T1000 (cell line): Measurements from ENCODE around the gene OPCML.

Experiments used
- DNase-seq: peaks from one replicate; lab custom pipeline; 2025; ENCODE audit warnings: mixed read lengths; lab: John Stamatoyannopoulos, UW

Gene OPCML

DNA sequence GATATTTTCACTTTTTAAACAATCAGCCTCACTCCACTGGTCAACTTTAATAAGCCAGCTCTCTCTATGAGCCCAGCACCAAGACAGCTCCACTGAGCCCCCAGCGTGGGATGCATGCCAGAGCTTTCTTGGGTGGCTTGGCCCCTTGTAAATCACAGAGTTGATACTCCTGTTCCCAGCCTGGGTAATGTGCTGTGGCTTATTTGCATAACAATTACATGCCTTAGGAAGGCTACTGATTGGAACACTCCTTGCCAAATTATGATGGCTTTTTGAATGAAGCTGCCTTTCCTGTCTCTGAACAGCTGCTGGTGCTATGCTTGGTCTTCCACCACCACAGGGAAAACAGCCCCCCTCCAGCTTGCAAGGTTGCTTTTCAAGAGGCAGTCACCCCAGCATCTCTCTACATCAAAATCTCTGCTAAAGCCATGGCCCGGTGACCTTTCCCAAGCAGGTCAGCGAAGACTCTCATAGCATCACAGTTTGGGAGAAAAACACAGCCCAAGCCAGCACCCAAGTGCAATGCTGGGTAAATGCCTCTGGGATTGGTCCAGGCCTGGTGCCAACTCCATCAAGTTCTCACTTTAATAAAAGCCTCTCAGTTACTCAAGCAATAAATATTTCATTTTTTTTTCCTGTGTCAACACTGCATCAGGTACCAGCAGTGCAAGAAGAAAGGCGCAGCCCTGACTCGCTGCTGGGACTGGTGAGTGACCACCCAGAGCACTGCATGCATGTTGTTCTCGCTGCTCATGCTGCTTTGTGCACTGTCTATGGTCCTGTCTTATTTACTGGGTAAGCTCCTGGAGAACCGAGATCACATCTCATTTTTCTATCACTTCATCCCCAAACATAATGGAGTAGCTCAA, 549.3 kb downstream of the OPCML start:
- no peak for DNase-seq

DNA sequence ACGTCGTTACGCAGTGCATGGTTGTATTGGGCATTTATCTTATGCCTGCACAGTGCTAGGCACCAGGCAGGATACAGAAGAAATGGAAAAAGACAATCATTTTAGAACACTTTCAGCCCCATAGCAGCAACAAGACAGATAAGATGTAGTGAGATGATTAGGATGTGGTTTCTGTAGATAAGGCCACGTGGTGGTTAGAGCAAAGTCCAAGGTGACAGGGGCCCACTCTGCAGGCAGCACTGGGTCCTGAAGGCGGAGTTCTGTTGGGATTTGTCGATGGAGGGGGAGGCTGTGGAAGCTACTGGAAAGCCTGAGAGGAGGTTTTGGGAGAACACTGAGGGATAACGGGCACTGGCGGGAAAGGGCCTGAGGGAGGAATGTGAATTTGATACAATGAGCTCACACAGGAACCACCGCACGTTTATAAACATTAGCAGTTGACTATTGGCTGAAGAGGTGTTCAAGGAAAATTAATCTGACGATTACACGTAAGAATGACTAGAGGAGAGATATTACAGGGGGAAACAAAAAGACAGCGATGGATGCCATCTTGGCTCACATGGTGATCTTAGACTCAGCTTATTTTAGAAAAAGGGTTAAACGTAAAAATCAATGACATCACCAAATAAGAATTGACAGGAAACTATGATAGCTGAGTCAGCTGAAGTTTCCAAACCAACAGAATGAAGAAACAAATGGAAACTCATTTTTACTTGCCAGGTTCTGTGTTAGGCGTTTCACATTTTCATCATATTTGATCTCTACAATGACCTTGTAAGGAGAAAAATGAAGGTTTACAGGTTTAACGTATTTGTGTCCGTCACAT, 551.0 kb downstream of the OPCML start:
- DNase-seq, result no peak

DNA sequence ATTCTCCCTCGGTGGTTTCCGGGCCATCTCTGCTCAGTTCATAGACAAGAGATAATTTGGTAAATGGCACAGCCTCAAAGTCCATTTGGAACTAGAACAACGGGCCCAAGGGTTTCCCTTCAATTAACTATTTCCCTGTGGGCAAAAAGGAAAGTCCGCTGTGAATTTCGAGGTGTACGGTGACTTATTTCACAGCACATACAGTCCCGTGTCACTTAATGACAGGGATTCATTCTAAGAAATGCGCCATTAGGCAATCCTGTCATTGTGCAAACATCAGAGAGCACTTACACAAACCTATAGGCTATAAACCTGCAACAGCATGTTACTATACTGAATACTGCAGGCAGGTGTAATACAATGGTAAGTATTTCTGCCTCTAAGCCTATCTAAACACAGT, 551.6 kb downstream of the OPCML start:
- no peak for DNase-seq

DNA sequence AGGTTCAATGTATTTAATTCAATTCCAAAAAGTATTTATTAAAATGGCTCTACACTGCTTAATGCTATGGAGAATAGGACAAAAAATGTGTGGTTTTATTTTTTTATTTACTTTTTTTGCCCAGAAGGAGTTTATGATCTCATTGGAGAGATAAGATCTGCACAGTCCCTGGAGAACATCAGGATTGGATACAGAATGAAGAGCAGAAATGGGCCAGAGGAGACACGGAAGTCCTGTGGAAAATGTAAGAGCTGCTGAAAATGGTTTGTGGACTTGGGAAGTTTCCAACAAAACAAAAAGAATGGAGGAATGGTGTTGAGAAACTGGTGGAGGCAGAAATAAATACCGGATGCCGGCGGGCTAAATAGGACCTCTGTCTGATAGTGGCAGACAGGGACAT, 554.6 kb downstream of the OPCML start:
- DNase-seq, result no peak

DNA sequence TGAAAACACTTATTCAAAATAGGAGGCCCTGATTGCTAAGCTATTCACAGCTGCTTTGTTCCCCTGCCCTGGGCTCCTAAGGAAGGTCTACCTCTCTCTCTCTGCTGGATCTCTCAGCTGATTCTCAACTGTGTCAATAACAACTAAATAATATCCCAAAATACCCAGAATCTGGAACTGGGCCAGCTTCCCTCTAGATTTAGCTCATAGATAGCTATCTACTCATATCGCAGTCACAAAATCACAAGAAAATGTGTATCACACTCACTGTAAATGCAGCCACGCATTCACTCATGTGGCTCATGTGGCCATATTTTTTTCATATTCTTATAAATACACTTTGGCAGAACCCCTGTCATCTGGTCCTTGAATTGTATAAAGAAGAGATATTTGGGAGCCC, 555.1 kb downstream of the OPCML start:
- no peak for DNase-seq

DNA sequence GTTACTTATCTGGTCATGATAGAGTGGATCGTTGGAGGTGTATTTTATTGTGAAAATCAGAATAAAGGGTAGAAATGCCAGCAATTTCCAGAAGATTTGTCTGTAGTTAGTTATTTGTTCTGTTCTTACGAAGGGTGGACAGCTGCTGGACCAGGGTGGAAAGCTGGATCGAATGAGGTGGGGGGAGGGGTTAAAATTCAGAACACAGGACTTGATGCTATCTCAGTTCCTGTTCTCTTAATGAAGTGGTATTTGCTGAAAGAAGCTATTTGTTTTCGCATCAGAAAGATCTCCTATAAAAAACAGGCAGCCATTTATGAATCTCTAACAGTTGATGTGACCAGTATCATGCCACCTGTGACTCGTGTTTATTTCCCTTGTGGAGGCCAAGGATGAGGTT, 556.2 kb downstream of the OPCML start:
- DNase-seq, result no peak

DNA sequence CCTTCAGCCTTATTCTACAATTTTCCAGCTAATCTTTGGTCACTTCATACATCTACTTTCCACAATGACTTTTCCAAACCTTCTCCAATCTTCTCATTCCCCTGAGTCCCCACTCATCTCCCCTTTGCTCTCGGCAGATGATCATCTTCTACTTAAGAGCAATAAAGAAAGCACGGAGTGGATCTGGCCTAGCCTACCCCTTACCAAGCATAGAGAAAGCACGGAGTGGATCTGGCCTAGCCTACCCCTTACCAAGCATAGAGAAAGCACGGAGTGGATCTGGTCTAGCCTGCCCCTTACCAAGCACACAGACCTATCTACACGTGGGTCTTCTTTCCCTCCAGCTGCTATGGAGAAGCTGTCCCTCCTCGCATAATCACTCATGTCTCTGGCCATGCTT, 558.6 kb downstream of the OPCML start:
- no peak for DNase-seq

DNA sequence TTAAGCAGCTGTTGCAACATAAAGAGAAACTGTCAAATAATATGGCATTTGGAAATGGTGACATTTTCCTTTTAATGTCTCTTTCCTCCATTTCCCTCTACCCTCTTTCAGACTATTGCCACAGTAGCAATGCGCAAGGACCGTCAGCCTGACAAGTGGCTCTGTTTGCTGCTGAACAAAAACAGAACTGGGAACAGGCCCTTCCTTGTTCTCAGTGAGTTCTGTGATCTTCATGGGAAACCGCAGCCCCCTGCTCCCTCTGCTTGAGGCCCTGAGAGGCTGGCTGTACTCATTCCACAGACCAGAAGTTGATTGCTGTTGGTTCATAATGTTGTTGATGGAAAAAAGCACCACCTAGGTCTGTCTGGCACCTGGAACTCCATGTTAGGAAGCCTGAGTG, 559.7 kb downstream of the OPCML start:
- no peak for DNase-seq

DNA sequence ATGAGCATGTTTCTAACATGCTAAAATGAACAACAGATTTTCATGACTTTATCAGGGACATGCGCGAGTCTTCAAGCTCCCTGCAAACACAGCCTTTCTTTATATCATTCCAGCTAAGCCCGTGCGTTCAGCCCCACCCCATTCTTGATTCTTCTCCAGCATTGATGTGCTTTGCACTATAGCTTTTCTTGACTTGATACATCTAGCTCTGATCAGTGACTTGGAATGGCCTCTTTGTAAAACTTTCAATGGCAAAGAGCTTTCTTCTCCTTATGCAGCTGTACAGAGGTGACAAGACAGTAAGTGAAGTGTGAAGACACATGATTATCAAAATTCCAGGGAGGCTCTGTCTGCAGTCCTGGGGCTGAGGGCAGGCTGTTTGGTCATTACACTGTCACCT, 561.0 kb downstream of the OPCML start:
- no peak for DNase-seq

DNA sequence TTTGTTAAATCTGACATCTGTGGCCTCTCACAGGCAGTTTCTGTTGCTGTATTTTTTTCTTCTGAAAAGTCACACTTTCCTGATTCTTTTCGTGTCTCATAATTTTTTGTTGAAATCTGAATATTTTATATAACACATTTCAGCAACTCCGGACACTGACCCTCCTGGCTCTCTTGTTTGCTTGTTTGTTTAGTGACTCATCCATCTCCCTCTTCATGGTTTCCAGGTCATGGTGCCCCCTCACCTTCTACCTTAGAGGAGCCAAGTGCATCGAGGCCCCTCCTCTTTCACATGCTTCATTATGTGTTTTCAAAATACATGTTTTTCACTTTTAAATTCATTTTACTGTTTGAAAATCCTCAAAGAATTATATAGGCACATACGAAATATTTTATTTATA, 562.4 kb downstream of the OPCML start:
- no peak for DNase-seq

DNA sequence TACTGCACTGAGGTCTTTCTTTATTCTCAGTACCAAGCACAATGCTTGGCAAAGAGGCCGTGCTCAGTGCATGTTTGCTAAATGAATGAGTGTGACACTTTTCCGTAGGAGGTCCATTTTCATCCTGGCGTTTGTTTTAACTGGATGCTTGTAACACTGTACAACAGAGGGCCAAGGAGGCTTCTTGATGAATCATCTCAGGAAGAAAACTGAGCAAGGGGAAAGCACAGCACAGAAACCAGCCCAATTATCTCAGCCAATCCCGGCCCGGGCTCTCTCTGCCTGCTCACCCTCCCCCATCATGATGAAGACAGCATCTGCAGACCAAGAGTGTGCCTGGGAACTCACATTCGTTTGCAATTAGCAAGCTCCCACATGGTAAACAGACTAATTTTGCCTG, 570.3 kb downstream of the OPCML start:
- DNase-seq, result no peak

DNA sequence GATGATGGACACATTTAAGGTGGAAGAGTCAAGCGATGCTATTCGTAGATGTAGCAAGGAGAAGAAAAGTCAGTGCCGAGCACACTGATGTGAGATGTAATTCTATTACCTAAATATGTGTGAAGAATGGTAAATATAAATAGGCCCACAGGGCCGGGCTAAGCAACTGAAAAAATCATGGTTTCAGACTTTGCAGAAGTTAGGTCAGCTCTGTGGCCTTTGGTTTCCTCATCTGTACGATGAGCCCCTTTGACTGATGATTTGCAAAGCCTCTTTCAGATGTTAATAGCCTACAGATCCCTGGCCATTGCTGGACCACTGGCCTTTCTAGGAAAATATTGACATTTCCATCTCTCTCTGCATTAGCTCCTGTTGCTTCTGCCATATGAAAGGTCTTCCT, 570.8 kb downstream of the OPCML start:
- DNase-seq, result no peak

DNA sequence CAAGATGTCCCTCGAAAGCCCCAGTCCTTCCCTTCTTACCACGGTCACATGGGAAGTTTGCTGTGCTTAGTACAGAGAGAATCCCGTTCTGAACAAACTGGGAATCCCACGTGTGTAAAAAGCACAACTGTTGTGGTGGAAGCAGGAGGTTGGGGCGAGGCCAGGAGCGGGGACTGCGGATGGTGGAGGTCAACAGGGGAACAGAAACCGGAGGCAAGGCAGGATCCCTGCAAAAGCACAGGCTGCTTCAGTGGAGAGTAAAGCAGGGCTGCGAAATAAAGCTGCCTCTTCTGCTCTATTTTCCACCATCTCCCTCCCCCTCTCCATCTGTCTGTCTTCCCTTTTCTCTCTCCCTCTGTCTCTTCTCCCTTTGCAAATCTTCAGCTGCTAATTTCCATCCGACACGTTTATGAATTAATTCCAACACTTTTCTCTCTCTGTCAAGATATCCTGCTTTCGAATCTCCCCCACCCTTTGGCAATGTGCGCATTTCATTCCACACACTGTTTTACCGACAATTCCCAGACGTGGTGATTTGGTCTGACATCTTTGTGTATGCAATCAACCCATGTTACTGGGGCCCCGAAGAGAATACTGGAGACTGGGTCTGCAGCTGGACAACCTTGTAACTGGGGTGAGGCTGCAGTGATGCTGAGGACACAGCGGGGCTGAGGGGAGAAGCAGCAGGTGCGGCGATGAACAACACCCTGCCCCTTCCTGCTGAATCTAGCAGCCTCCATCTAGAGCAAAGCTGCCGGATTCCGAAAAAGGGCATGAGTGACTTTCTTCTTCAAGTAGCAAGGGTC, 571.8 kb downstream of the OPCML start:
- DNase-seq, result no peak

DNA sequence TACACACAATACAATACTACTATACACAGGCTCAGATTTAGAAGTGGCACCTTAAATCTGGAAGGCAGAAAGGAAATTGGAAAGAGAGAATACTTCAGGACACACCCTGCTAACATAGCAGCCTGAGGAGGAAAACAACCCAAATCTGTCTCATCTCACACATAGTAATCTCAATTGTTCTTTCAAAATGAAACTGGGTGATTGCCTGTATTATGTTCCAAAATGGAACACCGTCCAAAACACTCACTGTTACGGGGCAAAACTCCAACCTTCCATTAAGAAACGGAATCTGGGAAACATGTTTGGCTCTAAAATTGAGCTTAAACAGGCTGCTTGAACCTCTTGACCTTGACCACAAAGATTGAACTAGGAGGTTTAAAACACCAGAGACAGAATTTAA, 572.6 kb downstream of the OPCML start:
- DNase-seq, result no peak

DNA sequence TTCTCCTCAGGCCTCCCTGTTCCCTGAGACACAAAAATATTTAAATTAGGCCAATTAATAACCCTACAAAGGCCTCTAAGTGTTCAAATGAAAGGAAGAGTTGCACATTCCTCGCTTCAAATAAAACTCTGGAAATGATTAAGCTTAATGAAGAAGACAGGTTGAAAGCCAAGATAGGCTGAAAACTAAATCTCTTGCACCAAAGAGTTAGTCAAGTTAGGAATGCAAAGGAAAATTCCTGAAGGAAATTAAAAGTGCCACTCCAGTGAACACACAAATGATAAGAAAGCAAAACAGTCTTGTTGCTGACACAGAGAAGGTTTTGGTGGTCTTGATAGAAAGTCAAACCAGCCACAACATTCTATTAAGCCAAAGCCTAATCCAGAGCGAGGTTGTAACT, 574.4 kb downstream of the OPCML start:
- no peak for DNase-seq

DNA sequence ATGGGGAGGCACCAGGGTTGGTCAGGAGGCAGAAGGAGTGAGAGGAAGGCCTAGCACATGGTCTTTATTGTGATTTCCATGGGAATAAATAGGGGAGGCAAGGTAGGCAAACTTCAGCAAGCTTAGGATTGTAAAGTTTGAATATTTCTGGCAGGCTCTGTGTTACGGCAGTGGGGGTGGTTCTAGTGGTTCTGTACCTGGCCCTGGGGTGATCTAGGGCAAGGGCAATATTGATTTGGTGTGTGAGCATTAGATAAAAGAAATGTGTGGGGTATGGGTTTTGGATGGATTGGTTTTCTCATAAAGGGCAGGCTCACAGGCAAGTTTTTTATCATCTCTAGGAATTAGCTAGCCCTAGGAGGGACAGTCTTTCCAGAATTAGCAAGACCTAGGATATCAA, 584.0 kb downstream of the OPCML start:
- DNase-seq, result no peak

DNA sequence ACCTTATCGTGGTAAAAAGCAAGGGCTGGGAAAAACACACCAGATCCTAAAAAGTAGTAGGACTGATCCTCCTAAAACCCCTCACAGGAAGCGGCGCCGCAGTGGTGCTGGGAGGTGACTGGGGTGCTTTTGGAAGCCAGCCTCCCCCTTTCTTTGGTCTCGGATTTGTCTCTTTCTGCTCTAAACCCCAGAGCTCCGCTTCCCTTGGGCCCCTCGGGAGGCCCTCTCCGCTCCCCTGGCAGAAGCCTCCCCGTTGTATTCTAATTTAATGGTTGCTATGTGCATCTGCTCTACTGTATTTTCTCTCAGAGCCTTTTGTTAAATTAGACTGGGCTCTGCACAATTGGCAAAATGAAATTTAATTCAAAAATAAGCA, 587.7 kb downstream of the OPCML start:
- DNase-seq, result no peak

DNA sequence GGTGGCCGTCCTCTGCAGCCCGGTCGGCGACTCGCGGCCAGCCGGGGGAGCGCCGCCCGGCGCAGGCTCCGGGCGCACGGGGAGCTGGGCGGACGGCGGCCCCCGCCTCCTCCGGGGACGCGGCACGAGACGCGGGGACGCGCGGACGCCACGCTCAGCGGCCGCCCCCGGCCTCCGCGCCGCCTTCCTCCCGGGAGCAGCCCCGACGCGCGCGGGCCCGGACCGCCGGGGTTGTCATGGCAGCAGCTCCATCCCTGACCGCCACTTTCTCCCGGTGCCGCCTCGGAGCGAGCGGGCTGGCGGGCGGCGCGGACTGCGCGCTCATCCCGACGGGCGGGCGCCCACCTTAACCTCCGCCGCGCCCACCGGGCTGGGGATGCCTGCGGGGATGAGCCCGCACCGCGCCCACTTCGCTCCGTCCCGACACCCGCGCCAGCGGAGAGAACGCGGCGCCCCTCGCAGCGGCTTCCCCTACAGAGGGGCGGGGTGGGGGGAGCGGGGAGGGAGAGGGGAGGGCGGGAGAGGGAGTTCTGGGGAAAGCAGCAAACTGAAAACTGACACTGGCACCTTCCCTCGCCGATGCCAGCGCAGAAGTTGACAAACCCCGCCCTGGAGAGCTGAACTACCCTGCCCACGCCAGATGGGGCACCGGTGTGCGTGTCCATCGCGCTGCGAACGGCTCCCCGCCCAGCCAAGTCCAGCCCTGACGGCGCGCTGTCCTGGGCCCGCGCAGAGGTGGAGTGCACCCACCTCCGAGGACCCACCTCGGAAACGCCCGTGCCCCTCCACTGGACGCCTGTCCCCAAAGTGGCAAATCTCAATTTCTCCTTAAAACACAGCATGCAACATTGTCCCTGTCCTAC, 588.4 kb downstream of the OPCML start:
- DNase-seq, result no peak

DNA sequence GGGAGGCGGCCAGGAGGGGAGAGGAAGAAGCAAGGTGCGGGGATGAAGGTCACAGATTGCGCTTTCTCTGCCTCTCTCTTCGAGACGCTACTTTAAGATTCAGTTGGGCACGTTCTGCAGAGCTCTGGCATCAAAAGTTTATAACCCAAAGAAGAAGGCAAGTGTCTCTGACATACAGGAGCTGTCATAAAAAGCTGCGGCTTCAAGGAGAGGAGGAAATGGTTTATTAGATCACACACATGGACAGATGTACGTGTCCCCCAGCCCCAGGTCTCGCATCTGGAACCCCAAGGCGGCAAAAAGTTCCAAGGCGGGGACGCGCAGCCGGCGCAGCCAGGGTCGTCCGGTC, 589.0 kb downstream of the OPCML start:
- no peak for DNase-seq

DNA sequence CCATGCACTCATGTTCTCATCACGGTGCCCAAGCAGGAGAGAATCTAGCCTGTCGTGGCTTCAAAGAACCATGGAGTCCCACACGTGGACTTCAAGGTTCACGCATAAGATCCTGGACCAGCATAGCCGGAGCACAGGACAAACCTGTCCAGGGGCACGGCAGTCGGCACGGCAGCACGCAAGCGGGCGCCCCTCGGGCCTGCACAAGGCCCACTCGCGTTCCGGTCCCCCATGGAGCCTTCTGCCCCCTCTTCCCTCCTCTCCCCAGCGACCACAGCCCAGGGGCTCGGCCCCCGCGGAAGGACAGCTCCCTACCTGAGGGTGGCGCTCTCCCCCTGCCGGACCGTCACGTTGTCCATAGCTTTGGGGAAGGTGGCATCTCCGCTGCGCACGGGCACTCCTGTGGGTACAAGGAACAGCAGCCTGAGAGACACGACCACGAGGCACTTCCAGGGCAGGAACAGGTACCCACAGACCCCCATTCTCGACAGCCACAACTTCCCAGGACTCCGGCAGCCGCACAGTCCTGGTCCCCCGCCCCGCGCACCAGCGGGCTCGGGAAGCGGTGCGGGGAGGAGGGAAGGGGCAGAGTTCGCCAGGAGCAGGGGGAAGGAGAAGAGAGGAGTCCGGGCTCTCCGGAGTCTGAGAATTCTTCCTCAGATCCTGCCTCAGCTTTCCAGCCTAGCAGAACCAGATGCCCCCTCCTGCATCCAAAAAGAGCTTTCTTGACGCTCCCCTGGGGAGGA, 589.5 kb downstream of the OPCML start:
- no peak for DNase-seq

DNA sequence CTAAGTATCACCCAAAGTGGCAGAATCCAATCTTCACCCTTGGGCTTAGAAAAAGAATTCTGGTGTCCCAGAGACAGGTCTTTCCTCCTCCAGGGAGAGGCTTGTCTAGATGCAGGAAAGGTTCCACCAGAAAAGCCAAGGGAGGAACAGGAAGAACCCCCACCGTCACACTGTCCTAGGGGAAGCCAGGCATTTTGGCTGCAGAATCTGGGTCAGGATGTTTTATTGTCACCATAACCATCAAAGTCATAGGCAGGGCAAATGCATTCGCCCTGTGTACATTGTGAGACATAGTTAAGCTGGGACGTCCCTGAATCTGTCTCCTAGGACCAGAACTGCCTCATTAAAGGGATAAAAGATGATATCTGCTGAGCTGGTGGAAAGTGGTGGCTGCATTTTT, 590.5 kb downstream of the OPCML start:
- DNase-seq, result no peak
